Measurements from ENCODE around the gene AGK.

DNA sequence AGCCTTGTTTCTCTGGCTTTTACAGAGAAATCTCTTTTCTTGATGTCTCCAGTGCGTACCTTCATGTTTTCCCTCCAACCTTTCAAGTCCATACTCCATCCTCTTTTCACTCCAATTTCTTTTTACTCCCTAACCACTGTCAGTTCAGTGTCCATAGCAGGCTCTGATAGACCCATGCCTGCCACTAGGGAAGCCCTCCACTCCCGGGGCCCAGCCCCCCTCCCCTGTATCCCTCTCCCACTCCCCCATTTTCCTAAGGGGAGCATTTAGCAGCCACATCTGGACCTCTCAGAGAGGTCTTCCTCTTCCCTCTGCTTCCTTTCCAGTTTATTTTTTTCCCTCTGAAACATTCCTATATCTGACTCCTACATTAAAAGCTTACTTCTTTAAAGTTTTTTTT, 117.6 kb downstream of the AGK start:
- TF ChIP-seq, protein P1, sequence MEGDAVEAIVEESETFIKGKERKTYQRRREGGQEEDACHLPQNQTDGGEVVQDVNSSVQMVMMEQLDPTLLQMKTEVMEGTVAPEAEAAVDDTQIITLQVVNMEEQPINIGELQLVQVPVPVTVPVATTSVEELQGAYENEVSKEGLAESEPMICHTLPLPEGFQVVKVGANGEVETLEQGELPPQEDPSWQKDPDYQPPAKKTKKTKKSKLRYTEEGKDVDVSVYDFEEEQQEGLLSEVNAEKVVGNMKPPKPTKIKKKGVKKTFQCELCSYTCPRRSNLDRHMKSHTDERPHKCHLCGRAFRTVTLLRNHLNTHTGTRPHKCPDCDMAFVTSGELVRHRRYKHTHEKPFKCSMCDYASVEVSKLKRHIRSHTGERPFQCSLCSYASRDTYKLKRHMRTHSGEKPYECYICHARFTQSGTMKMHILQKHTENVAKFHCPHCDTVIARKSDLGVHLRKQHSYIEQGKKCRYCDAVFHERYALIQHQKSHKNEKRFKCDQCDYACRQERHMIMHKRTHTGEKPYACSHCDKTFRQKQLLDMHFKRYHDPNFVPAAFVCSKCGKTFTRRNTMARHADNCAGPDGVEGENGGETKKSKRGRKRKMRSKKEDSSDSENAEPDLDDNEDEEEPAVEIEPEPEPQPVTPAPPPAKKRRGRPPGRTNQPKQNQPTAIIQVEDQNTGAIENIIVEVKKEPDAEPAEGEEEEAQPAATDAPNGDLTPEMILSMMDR (IDR thresholded peaks at IDR 0.05; ENCODE audit: insufficient read depth, low read depth, low read length), result no peak
- TF ChIP-seq EZH2 (IDR thresholded peaks at IDR 0.05; ENCODE audit: insufficient read depth, low read length), result no peak
